Measurements from ENCODE around the gene GALK1. TPM values are rescaled to one million over a fixed set of nuclear protein-coding genes. Genes with fewer than 3 reads are reported as not detected.

Gene GALK1
- total RNA-seq, 1 donor from 2014 or later: 31.6 TPM

GRCh38 chr17:75750661-75751423, 14.2 kb downstream of the GALK1 start:
- Histone ChIP-seq H3K27ac (no peak overlapping the region), H3K9me3 (no peaks in the 10 kb centered on the region), H3K27me3 (no peaks in the 10 kb centered on the region), H3K36me3 (no peaks in the 10 kb centered on the region), H3K4me1 (peaks cover 23% of the 10 kb centered on the region), H3K4me3 (no peak overlapping the region)
- intact Hi-C loops (cut with DNase I): loop anchor here (5.0 kb wide), 1 partner anchor 74 kb away; no protein-coding TSS in a partner anchor
- DNase-seq (no peak), ATAC-seq (no peak)
- TF ChIP-seq CTCF (IDR thresholded peaks at IDR 0.05): no peak

GRCh38 chr17:75749545-75750389, 15.2 kb downstream of the GALK1 start:
- Histone ChIP-seq H3K27me3 (no peaks in the 10 kb centered on the region), H3K9me3 (no peaks in the 10 kb centered on the region), H3K4me1 (peaks cover 23% of the 10 kb centered on the region), H3K27ac (no peak overlapping the region), H3K36me3 (no peaks in the 10 kb centered on the region), H3K4me3 (no peak overlapping the region)
- peak; percentile 96 for TF ChIP-seq CTCF (IDR thresholded peaks at IDR 0.05)
- DNase-seq (peak; percentile 93), ATAC-seq (peak; percentile 79)
- intact Hi-C loops (cut with DNase I): loop anchor here (5.0 kb wide), 1 partner anchor 72 kb away; no protein-coding TSS in a partner anchor

- no peak overlapping the region for H3K27ac ChIP-seq
- no peak overlapping the region for H3K4me3 ChIP-seq
- no peaks in the 10 kb centered on the region for H3K27me3 ChIP-seq
- H3K4me1 ChIP-seq: peaks cover 15% of the 10 kb centered on the region
- DNase-seq (no peak), ATAC-seq (no peak)
- TF ChIP-seq CTCF (IDR thresholded peaks at IDR 0.05): no peak
- no peaks in the 10 kb centered on the region for H3K36me3 ChIP-seq
- intact Hi-C loops (cut with DNase I): no loop called here
- H3K9me3 ChIP-seq: no peaks in the 10 kb centered on the region
These were observed 16.3 kb downstream of the GALK1 start for GRCh38 chr17:75748706-75749105.

- H3K27me3 ChIP-seq: no peaks in the 10 kb centered on the region
- no peak overlapping the region for H3K27ac ChIP-seq
- H3K4me1 ChIP-seq: peaks cover 9% of the 10 kb centered on the region
- no peaks in the 10 kb centered on the region for H3K9me3 ChIP-seq
- ATAC-seq (no peak), DNase-seq (no peak)
- H3K36me3 ChIP-seq: no peaks in the 10 kb centered on the region
- TF ChIP-seq CTCF (IDR thresholded peaks at IDR 0.05): no peak
- no peak overlapping the region for H3K4me3 ChIP-seq
- intact Hi-C loops (cut with DNase I): no loop called here
These were observed 21.3 kb downstream of the GALK1 start for GRCh38 chr17:75743625-75744206.

GRCh38 chr17:75742337-75742736, 22.7 kb downstream of the GALK1 start:
- Histone ChIP-seq H3K27ac (no peak overlapping the region), H3K27me3 (no peaks in the 10 kb centered on the region), H3K9me3 (no peaks in the 10 kb centered on the region), H3K4me1 (peaks cover 1% of the 10 kb centered on the region), H3K36me3 (no peaks in the 10 kb centered on the region), H3K4me3 (no peak overlapping the region)
- TF ChIP-seq CTCF (IDR thresholded peaks at IDR 0.05): no peak
- no peak for DNase-seq
- ATAC-seq: no peak
- intact Hi-C loops (cut with DNase I): no loop called here
